ENCODE results near the gene BRD9. TPM values are rescaled to one million over a fixed set of nuclear protein-coding genes. Genes with fewer than 3 reads are reported as not detected.

The BRD9 gene
- 46.8 and 52.3 TPM in 2 replicates for total RNA-seq

DNA sequence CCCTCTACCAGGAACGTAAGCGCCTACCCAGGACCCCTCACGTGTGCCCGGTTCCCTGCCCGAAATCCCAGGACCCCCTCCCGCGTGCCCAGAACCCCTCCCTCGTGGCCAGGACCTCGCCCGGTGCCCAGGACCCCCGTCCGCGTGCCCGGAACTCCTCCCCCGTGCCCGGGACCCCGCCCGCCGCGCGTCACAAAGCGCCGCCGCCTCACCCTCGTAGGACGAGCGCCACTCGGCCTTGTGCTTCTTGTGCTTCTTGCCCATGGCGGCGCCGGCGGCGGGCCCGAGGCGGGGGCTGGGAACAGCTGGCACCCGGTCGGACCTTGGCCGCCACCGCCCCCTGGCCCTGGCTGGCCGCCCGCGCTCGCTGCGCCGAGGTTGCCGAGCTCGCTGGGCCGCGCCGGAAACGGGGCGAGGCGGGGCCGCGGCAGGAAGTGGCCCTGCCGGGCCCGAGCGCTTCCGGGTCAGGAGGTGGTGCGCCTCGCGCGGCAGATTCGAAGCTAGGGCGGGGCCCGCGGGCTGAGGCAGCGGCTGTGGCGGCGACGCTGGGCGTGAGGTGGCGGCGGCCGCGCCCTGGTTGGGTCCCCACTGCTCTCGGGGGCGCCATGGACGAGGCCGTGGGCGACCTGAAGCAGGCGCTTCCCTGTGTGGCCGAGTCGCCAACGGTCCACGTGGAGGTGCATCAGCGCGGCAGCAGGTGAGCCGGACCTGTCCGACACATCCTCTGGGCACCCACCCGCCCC is at the start of gene BRD9, which contains the start of gene TRIP13:
BRD9 (minus strand) TSS at position 408 of the 743 bp plus-strand sequence; CDS start at position 264, 144 bp downstream.
TRIP13 (plus strand) TSS at position 491 of the 743 bp plus-strand sequence; CDS start at position 606, 115 bp downstream.

DNA sequence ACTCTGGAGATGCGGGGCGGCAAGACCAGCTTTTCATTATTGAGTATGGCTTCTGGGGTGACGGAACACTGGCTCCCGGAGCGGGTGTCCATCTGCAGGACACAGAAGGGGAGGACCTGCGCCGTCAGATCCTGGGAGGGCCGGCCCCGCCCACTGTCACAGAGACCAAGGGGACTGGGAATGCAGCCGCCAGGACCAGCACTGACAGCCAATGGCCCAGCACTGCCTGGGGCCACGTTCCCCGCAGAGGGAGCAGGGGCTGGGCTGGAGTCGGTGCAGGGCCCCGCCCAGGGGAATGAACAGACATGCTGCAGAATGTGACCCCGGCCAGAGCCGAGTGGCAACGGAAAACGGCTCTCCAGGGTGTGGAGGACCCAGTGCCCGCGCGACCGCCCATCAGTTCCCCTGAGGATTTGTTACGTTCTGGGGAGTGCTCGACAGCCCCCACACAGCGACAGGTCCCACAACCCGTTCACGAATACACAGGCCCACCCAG is 42.0 kb downstream of the BRD9 start, which contains the start of gene ZDHHC11:
ZDHHC11 (minus strand) TSS at position 476 of the 496 bp plus-strand sequence; CDS start at position 92, 384 bp downstream.

Other genes starting within 250 kb of the BRD9 start
- gene TPPP, start 199.4 kb downstream of the BRD9 start, total RNA-seq = under 0.01 and 0.15 TPM in 2 replicates
- gene ZDHHC11B, start 108.1 kb downstream of the BRD9 start, total RNA-seq = not detected in 2 replicates
- under 0.01 and 2.4 TPM in 2 replicates for gene ZDHHC11, start 41.8 kb downstream of the BRD9 start, total RNA-seq
- 42.6 and 53.5 TPM in 2 replicates for gene TRIP13, start 83 bp upstream of the BRD9 start, total RNA-seq
- not detected in 2 replicates for gene NKD2, start 116.0 kb upstream of the BRD9 start, total RNA-seq
- gene SLC12A7, start 219.3 kb upstream of the BRD9 start, total RNA-seq = 15.8 and 17.2 TPM in 2 replicates

Measured in epithelial cell of umbilical artery (primary cell).